SK-N-DZ (cell line): ENCODE measurements around the gene NQO2.

Experiments
- small RNA-seq, 2 experiments: library from RNA; depleted of rRNA; stranded (forward); fragments of <200 nt; gene quantifications; one replicate each; pipeline ENCODE3, GENCODE V24; 2014

NQO2 gene

Small RNAs within 50 kb of the gene (small RNA-seq; reads per million reads assigned to genes)
- 0 reads per million in 2 experiments for gene AL133351.4
